Mammary epithelial cell (primary cell): ENCODE data around the gene KCND3.

Experiments
- EZH2 ChIP-seq: IDR thresholded peaks from 2 replicates; pipeline ENCODE4 v1.6.1; 2012; ENCODE audit warnings: low read length, inconsistent platforms, borderline replicate concordance
- TF ChIP-seq, protein P1 (sequence below), 2 donors: IDR thresholded peaks in 1 of 2; conservative IDR thresholded peaks in 1 of 2; 2 replicates each; pipeline ENCODE4 v1.5.1; 2011 to 2012; ENCODE audit warnings: inconsistent platforms in 2 of 2, low read length in 2 of 2, mild to moderate bottlenecking in 2 of 2, control low read depth in 1 of 2, low read depth in 1 of 2; ENCODE audit not compliant: insufficient read depth in 1 of 2; ENCODE audit errors: extremely low read depth in 1 of 2

DNA sequence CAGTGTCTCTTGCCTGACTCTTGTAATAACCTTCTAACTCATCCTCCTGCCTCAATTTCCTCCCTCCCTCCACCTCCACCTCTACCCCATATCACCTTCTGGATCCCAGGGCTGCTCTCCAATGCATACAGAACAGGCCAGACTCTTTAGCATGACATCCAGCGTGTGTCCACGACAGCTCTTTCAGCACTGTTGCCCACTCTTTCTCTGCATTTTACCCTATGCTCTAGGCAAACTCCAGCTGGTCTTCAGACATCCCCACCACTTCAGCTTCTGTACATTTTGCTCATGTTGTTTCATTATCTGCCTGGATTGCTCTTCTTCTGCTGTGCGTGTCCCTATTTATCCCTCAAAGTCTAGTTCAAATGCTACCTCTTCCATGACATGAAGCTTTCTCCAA lies 255.0 kb downstream of the KCND3 start:
- TF ChIP-seq, protein P1, sequence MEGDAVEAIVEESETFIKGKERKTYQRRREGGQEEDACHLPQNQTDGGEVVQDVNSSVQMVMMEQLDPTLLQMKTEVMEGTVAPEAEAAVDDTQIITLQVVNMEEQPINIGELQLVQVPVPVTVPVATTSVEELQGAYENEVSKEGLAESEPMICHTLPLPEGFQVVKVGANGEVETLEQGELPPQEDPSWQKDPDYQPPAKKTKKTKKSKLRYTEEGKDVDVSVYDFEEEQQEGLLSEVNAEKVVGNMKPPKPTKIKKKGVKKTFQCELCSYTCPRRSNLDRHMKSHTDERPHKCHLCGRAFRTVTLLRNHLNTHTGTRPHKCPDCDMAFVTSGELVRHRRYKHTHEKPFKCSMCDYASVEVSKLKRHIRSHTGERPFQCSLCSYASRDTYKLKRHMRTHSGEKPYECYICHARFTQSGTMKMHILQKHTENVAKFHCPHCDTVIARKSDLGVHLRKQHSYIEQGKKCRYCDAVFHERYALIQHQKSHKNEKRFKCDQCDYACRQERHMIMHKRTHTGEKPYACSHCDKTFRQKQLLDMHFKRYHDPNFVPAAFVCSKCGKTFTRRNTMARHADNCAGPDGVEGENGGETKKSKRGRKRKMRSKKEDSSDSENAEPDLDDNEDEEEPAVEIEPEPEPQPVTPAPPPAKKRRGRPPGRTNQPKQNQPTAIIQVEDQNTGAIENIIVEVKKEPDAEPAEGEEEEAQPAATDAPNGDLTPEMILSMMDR (conservative IDR thresholded peaks at IDR 0.05 in 1 of 2, IDR thresholded peaks at IDR 0.05 in 1 of 2; ENCODE audit: extremely low read depth in 1 of 2, insufficient read depth in 1 of 2, low read depth in 1 of 2, low read length in 2 of 2): no peak
- TF ChIP-seq EZH2: no peak
